Stimulated activated CD8-positive, alpha-beta memory T cell treated with anti-CD3 and anti-CD28 coated beads, Interleukin-12 subunit alpha, Interleukin-12 subunit beta, amount 100 ng/mL, for 1 hour (primary cell): Measurements from ENCODE around the gene MAP2K5.

Experiments used
- DNase-seq: peaks from one replicate; pipeline ENCODE4 v3.0.0-alpha.2; 2020; ENCODE audit warnings: low read depth

Gene MAP2K5

DNA sequence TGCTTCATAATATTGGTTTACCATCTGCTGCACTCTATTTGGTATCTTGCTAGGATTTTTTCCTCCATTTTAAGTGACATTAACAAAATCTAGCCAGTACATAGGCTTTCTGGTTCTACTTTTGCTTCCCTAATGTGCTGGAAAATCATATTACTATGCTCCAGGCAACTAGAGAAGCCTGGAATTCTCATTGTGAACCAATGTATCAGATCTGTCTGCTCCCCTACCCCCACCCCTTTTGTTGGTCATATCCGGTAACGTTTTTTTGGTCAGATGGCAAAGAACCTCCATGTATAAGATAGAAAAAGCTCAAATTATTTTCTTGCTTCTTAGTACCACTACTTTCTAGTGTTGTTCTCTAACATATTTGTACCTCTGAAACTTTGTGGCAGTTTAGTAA lies 17.1 kb downstream of the MAP2K5 start:
- no peak for DNase-seq

DNA sequence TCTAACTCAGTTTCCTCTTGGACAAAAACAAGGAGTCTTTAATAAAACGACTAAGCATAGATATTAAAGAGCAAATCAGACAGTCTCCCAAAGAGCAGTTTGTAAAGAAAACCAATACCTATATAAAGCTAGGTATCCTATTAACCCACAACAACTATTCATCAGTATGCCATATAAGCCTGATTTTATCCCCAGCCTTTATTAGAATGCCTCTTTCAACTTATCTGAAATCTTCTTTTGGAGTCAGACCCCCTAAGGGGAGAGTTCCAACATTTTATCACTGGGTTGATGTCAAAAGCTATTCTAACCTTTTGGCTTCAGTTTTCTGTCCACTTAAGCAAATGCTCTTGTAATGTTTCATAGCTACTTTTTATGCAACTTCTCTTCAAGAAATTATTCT lies 17.8 kb downstream of the MAP2K5 start:
- no peak for DNase-seq

DNA sequence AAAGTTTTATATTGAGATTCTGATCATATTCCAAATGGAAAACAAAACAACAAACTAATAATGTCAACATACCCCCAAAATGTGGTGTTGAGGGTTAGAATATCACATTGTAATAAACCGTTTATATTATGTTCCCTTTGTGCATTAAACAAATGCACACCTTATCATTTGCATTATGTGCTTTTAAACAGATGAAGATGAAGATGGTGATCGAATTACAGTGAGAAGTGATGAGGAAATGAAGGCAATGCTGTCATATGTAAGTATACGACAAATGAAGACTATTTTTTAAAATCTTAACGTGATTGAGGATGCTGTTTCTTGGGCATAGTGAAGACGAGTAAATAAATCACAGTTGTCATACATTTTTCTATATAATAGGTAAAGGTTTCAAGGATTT lies 20.6 kb downstream of the MAP2K5 start:
- DNase-seq = no peak

DNA sequence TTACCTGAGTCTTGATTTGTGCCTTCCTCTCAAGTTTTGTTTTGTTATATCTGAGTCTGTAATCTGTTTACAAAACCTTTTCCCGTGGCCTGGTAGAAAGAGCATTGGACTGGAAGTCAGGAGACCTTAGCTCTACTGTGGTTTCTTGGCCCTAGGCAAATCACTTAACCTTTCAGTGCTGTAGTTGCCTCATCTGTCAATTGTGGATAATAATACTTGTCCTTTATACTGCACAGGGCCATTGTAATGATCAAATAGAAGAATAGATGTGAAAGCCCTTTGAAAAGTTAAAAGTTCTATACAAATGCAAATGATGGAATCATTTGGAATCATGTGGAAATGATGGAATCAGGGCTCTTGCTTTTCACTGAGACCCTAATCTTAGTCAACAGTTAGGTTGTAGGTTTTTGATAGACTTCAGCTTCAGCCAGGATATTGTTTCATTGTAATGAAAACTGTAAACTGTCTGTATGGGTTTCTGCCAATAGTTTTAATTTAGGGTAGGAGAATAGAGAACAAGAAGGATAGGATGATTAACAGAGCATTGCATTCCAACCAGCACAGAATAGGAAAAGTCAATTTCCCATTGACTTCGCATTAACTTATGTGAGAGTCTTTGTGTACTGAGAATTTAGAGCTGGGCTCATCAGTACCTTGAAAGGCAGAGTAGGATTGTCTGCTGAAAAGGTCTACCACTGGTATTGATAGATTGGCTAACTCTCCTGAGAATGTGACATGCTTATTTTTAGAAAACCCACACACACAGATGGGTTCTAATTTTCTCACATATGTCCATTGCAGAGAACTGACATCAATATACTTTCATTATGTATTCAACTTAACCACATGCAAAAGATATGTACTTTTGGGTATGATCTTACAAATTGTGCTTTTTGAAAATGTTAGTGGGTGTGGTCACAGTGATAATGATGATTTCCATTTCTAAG lies 21.8 kb downstream of the MAP2K5 start:
- DNase-seq = no peak

DNA sequence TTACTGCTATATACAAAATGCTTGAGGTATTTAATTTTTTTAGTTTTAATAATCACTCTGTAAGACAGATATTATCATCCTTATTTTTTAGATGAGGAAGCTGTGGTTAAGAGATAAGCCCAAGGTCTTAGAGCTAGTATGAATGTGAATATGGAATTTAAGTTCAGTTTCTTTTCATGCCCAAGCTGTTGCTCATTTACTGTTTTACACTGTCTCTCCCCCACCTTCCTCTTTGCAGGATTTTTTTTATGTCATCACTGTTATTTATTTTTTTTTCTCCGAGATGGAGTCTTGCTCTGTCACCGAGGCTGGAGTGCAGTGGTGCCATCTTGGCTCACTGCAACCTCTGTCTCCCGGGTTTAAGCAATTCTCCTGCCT lies 22.5 kb downstream of the MAP2K5 start:
- DNase-seq = no peak

DNA sequence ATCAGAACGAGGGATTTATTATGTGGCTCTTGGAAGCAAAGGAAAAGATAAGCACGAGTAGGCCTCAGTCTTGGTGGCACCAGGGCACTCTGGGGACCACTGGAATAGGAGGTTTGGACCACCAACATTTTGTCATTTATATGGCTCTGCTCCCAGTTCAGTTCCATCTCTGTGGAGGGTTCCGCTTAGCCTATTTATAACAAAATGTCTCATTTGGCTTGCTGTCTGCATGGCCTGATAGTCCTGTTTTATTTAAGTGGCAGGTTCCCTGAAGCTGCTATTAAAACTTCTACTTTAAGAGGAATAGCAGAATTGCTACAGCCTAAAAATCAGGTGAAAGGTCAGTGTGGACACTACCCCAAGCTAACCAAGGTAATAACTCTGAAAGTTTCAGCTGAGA lies 27.2 kb downstream of the MAP2K5 start:
- no peak for DNase-seq

DNA sequence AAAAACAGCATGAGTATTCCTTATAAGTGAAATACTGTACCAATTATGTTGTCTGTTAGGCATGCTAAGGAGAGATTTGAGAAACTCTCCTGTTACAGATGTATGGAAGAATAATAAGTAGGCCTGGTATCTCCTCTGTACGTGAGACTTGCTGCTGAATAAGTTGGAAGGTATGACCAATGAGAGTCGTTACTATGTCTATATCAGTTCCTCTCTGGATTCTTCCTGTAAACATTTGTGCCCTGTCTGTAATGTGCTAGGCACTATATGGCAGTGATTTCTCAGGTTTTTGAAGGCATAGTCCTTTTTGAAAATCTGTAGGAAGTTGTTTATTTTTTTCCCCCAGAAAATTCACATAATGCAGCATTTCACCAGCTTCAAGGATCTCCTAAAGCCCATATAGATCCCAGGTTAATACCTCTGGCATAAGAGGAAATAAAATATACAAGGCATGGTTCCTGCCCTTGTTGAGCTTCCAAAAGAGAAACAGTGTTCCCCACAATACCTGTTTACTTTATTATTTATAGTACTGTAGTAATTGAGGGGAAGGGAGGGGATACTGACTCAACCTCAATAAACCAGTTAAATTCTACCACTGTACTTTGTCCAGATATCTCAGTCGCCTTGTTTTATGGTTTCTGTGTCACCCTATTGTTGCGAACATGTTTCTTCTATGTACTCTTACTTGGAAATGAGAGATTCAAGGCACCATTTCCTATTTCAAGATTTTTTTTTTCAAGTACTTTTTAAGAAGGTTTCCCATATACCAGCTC lies 28.6 kb downstream of the MAP2K5 start:
- no peak for DNase-seq

DNA sequence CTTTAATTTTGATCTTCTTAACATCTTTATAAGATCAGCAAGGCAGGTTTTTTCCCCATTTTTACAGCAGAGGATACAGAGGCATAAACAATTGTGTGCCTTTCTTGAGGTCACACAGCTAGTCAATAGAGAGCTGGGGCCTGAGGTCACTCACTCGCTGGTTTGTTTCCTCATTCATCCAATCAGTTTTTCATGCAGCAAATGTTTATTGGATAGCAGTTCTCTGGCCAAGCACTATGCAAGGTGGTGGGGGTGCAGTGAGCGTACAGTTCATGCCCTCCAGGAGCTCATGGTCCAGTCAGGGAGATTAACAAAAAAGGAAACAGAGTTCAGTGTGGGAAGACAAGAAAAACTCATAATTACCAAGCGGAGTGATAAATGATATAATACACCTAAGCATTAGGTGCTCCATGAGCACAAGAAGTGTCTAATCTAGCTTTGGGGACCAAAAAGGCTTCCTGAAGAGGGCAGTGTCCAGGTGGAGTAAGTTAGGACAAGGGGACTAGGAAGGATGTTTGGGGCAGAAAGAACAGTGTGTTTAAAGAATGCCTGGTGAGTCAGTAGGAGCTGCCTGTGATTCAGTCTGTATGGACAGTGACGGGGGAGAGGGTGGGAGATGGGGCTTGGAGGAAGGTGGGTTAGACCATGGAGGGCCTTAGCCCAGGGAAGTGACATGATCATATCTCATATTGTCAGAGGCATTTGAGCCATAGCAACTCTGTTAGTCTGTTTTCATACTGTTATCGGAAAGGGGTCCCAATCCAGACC lies 29.3 kb downstream of the MAP2K5 start:
- no peak for DNase-seq

DNA sequence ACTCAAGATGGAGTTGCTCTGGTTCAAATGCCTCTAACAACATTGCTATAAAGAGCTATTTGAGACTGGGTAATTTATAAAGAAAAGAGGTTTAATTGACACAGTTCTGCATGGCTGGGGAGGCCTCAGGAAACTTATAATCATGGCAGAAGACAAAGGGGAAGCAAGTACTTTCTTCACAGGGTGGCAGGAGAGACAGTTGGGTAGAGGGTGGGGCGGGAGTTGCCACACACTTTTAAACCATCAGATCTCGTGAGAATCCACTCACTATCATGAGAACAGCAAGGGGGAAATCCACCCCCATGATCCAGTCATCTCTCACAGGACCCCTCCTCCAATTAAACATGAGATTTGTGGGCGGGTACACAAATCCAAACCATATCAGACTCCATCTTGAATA lies 30.7 kb downstream of the MAP2K5 start:
- DNase-seq = no peak

DNA sequence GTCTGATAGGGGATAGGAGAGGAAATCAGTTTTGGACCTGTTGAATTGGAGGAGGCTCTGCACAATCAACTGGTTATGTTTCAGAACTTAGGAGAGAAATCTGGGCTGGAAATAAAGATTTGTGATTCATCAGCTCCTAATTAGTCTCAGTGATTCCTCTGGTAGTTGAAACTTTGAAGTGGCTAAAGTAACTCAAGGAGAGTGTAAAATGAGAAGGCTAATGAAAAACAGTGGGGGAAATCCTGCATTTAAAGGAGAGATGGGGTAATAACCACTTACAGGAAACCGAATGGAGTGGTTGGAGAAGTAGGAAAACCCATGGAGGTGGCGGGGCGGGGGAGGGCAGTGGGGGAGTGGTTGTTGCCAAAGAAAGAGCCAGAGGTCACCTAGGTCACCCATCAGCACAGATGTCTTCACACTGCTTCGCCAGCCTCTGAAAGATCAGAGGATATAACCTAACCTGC lies 32.6 kb downstream of the MAP2K5 start:
- no peak for DNase-seq

DNA sequence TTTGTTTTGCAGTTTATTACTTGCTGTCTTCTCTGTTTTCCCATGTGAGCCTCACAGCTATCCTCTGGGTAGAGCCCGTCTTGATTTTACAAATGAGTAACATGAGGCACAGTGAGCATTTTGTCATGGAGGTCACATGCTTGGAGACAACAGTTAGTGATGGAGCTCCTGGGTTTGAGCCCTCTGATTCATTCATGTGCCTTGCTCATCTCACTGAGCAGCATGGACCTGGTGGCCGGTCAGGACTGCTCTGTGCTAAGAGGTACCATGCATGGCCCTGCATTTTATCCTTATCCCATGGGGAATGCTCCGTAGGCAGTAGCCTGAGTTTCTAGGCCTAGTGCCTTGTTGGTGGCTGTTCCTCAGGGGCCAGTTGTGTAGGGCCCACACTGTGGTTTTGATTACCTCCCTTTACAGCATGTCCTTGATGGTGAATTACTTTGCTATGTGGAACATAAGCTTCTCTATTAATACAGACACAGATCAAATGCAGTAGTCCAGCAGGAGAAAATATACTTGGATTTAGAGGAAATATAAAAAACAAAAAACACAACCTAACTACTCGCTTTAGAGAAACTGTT lies 35.6 kb downstream of the MAP2K5 start:
- no peak for DNase-seq

DNA sequence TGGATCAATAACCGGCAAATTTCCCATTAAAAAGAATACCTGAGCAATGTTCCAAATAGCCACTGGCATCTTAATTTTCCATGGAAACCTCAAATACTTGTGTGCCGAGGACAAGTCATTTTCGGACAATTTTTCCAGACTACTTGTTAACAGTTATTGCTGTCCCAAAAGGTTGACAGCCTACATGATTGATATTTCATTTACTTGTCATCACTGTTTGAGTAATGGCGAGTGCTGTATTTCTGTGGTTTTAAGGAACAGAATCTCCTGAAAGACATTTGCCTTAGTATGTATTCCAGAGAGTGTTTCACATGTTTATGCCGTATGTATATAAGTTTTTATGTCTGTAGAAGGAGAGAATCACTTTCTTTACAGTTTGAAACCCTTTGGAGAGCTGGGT lies 36.7 kb downstream of the MAP2K5 start:
- no peak for DNase-seq

DNA sequence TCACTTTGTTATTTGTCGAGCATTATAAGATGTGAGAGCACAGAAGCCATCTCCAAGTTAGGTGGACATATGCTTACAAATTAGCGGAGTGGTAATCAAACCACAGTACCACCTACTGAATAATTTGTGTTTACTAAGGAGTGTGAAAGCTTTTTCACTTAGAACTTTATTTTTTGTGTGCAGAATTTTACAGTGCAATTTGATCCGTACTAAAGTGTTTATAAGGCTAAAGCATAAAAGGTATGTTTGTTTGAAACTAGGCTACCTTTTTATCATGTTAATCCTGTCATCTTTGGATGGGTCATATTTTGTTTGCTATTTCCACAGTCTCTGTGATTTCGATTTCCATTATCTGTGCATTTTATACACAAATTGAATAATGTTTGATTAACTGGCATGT lies 37.5 kb downstream of the MAP2K5 start:
- no peak for DNase-seq

DNA sequence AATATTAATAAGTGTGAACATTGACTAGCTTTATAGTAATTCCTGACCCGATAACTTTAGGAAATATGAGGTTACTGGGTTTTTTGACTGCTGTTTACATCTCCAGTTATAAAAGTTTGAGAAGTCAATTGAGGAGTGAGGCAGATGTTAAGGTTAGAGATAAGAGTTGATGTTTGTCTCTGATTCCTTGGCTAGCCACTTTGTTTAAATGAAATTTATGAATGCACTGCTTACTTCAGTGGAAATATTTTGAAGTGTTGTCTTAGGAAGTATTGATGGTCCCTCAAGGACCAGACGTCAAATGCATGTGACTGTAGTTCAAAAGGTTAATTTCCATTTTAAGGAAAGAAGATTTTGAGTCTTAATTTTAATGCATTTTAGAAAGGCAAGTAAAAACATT lies 41.7 kb downstream of the MAP2K5 start:
- DNase-seq = no peak

DNA sequence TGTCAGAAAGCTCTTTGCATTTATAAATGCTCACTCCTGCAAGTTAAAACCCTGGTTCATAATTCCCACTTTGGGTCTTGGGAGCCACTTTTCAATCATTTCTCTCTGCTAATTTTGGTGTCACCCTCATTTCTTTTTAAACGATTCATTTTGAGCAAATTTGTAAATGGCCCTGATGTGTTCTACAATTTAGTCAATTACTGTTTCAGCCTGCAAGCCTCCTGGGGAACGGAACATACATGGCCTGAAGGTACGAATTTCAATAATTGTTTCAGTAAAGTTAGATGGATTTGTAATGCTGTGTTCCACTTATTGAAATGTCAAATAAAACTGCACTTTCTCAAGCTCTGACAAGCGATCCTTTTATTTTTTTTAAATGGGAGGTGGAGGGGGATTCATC lies 43.2 kb downstream of the MAP2K5 start:
- DNase-seq = no peak

DNA sequence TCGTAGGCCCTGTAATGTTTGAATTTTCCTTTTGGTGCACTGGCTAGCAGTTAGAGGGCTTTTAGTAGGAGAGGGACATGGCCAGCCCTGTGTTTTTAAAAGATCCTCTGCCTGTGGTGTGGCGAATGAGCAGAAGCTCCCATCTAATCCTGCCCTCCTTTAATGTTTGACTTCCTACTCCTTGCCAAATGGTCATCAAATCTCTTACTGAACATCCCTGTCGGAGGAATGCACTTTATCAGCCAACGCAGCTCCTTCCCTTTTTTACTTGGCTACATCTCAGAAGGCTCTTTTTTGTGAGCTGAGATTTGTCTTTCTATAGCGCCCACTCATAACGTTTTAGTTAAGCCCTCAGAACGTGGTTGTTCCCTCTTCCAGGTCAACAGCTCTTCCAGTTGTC lies 44.8 kb downstream of the MAP2K5 start:
- DNase-seq = no peak

DNA sequence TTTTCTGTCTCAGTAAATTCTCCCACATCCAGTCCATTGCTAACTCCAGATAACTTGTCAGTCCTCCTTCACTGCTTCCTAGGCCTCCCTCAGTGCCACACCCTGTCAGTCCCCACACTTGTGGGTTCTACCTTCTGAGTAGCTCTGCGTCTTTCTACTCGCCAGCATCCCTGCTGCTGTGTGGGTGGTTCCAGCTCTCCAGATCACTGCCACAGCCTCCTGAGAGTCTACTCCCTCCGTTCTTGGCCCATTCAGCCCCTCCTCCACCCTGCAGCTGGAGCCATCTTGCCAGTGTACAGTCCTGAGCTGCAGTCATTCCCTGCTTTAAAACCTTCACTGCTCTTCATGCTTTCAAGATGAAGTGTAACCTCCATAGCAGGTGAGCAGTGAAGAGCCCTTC lies 45.3 kb downstream of the MAP2K5 start:
- no peak for DNase-seq

DNA sequence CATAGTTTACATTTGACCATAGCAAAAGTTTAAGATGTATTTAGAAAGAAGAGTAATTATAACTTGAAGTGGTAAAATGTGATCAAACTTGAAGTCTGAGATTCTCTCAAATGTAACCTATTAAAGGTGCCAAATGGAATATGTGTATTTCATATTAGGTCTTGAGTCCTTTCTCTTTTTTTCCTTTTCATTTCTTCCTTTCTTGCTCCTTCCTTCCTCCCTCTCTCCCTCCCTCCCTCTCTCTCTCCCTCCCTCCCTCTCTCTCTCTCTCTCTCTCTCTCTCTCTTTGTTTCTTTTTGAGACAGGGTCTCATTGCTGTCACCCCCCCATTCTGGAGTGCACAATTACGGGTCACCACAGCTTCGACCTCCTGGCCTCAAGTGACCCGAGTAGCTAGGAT lies 47.7 kb downstream of the MAP2K5 start:
- DNase-seq = no peak

DNA sequence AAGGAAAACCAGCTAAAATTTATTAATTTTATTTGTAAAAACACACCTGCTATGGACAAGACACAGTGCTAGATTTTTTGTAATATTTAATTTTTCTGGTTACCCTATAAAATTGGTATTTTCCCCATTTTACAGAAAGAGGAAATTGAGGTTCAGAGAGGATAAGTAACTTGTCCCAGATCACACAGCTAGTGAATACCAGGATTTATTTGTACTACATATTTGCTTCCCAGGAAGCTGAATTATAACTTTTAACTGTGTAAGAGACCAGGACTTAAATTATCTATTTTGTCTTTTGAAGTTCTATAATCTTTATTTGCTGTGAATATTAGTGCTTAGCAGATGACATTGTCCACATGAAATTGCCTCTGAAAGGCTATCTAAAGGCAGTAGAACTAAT lies 49.7 kb downstream of the MAP2K5 start:
- no peak for DNase-seq

DNA sequence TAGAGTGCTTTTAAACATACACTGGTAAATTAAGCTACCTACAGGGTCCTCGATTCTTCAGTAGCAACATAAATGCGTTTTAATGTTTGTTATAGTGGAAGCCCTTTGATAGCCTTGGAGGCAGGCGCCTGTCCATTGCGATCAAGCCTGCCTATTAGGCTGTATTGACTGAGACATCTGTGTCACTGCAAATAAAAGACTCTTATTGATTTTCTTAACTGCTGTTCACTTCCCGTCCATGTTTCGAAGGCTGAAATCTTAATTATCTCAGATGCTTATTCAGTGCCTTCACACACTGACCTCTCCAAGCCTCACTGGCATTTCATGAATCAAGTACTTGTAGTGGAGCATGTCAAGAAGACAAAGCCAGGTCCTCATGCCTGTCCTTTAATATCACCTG lies 51.1 kb downstream of the MAP2K5 start:
- DNase-seq = no peak

DNA sequence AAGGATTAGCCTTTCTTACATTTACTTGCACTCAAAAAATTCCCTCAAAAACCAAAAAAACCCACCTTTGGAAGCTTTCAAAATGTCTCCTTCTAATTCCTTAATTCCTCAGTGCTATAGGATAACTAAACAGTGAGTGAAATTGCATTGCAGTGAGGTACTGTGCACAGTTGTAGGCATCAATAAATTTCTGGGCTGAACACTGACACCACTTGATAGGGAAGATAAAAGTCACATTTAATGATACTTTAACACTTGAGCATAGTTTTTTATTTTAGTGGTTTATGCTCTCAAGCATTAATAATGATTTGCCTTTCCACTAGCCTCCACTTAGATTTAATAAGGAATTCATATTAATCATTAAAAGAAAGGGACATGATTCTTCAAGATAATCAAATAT lies 52.3 kb downstream of the MAP2K5 start:
- DNase-seq = no peak

DNA sequence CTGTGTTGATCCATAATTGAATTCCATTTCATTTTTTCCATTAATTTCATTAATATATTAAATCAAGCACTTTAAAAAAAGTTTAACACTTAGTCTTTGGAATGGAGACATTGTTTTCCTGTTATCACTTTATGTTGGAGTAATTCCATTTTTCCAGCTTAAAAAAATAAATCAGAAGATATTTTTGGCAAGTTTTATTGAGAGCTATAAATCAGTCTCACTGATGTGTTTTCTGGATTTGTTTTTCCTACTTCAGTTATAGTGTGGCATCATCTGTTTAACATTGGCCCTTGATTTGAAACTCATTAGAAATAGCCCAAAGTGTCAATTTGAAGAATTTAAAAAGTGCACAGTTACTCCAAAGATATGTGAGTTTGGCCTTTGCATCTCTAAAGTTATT lies 53.1 kb downstream of the MAP2K5 start:
- DNase-seq = no peak
